NK-92 (cell line): ENCODE results near the gene DLX3.

Experiments used
- DNase-seq: peaks from one replicate; lab custom pipeline; 2025; ENCODE audit not compliant: unreplicated experiment; lab: John Stamatoyannopoulos, UW

Gene DLX3

GRCh38 chr17:49959183-49959935 lies 35.7 kb downstream of the DLX3 start:
- no peak for DNase-seq

- DNase-seq: no peak
These were observed 36.3 kb downstream of the DLX3 start for GRCh38 chr17:49958723-49959122.

- no peak for DNase-seq
These were observed 37.7 kb downstream of the DLX3 start for GRCh38 chr17:49957350-49957749.

GRCh38 chr17:49956780-49957179 lies 38.2 kb downstream of the DLX3 start:
- DNase-seq: no peak

GRCh38 chr17:49955157-49955556 lies 39.9 kb downstream of the DLX3 start:
- no peak for DNase-seq

GRCh38 chr17:49952912-49953497 lies 42.0 kb downstream of the DLX3 start:
- no peak for DNase-seq

GRCh38 chr17:49952209-49952911 lies 42.7 kb downstream of the DLX3 start:
- no peak for DNase-seq

- no peak for DNase-seq
These were observed 43.5 kb downstream of the DLX3 start for GRCh38 chr17:49951362-49952082.

- no peak for DNase-seq
These were observed 45.4 kb downstream of the DLX3 start for GRCh38 chr17:49949634-49950033.

GRCh38 chr17:49946964-49947584 lies 48.0 kb downstream of the DLX3 start:
- DNase-seq: no peak

GRCh38 chr17:49946208-49946607 lies 48.8 kb downstream of the DLX3 start:
- DNase-seq: no peak

GRCh38 chr17:49944273-49944870 lies 50.7 kb downstream of the DLX3 start:
- no peak for DNase-seq

- no peak for DNase-seq
These were observed 52.1 kb downstream of the DLX3 start for GRCh38 chr17:49942947-49943346.

GRCh38 chr17:49941427-49941826 lies 53.6 kb downstream of the DLX3 start:
- DNase-seq: no peak
